ENCODE data around the gene KIR3DL3.
"Not testable (repeated sequence)": the region's sequence is repeated elsewhere in the genome, so short reads cannot be mapped to it uniquely, and the experiment has no call there.

KIR3DL3 gene

DNA sequence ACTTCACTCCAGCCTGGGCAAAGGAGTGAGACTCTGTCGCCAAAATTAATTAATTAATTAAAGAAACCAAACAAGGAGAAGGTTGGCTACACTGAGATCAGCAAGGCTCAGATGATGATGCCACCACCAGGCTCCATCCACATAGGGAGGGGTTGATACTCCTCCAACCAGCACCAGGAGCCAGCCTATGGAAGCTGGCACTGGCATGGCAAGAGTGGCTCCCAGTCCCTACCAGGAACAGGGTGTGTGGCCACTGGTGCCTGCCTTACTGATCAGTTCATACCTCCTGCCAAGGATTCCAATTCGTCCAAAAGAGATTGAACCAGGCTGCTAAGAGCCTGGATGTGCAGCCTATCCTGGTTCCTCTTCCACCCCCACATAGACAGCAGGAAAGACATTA, 48.4 kb downstream of the KIR3DL3 start:
- H3K4me3 ChIP-seq (ENCODE audit: low read depth, low read length), result not testable (repeated sequence)

GRCh38 chr19:54775095-54775815, 51.0 kb downstream of the KIR3DL3 start:
- H3K4me3 ChIP-seq (ENCODE audit: low read depth, low read length), result not testable (repeated sequence)

- not testable (repeated sequence) for H3K4me3 ChIP-seq (ENCODE audit: low read depth, low read length)
These were observed 51.6 kb downstream of the KIR3DL3 start for GRCh38 chr19:54775830-54776229.

GRCh38 chr19:54777851-54778250, 53.6 kb downstream of the KIR3DL3 start:
- not testable (repeated sequence) for H3K4me3 ChIP-seq (ENCODE audit: low read depth, low read length)

DNA sequence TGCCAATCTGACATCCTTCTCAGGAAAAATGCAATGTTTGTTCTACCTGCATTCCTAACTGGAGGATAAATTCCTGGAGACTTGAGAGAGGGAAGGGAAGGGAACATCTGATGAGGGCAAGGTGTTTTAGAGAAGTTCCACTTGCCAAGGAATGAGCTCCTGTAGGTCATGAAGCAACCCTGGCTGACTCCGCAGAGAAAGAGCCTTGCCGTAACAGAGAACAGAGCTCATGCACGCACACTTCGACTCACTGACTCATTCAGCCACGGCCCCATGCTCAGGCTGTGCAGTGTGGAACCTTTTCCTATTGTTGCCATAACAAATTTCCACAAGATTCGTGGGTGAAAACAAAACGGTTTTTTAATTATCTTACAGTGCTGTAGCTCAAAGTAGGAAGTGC, 54.7 kb downstream of the KIR3DL3 start:
- H3K4me3 ChIP-seq (ENCODE audit: low read depth, low read length), result not testable (repeated sequence)

DNA sequence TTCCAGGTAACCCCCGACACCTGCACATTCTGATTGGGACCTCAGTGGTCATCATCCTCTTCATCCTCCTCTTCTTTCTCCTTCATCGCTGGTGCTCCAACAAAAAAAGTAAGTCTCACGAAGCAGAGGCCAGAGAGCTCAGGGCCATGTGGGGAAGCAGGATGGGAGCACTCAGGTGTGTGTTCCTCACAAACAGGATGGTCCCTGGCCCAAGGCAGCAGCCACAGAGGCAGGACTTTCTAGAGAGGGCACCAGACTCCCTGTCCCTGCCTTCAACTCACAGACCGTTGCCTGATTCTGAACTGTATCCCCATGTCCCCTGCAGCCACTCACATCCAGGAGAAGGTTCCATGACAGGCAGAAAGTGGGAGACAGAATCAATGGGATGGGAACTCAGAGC, 58.7 kb downstream of the KIR3DL3 start:
- not testable (repeated sequence) for H3K4me3 ChIP-seq (ENCODE audit: low read depth, low read length)

Data from WI38 (cell line).